ENCODE data around the gene ZFHX3. TPM values are rescaled to one million over a fixed set of nuclear protein-coding genes. Genes with fewer than 3 reads are reported as not detected.

The ZFHX3 gene
- total RNA-seq, 1 donor from 2014 or later: 3.9 TPM

- peak; percentile 56 for ATAC-seq
These were observed 7.0 kb upstream of the ZFHX3 start for GRCh38 chr16:73054813-73055482.

GRCh38 chr16:73054498-73054812 is 6.5 kb upstream of the ZFHX3 start:
- no peak for ATAC-seq

- no peak for ATAC-seq
These were observed 6.2 kb upstream of the ZFHX3 start for GRCh38 chr16:73054125-73054484.

- ATAC-seq: no peak
These were observed 5.6 kb upstream of the ZFHX3 start for GRCh38 chr16:73053364-73054124.

GRCh38 chr16:73053038-73053363 is 5.1 kb upstream of the ZFHX3 start:
- ATAC-seq: no peak

- ATAC-seq: no peak
These were observed 4.6 kb upstream of the ZFHX3 start for GRCh38 chr16:73052576-73052975.

- no peak for ATAC-seq
These were observed 4.0 kb upstream of the ZFHX3 start for GRCh38 chr16:73051961-73052360.

- ATAC-seq: no peak
These were observed 3.3 kb upstream of the ZFHX3 start for GRCh38 chr16:73051226-73051625.

GRCh38 chr16:73050201-73051099 is 2.5 kb upstream of the ZFHX3 start:
- ATAC-seq: no peak

GRCh38 chr16:73049511-73049910 is 1.6 kb upstream of the ZFHX3 start:
- no peak for ATAC-seq

- no peak for ATAC-seq
These were observed 1.2 kb upstream of the ZFHX3 start for GRCh38 chr16:73049091-73049490.

GRCh38 chr16:73048292-73049080 is 558 bp upstream of the ZFHX3 start:
- ATAC-seq: peak; percentile 71

GRCh38 chr16:73047221-73047535 is 750 bp downstream of the ZFHX3 start:
- ATAC-seq: no peak

GRCh38 chr16:73046849-73047214 is 1.1 kb downstream of the ZFHX3 start:
- ATAC-seq: no peak

GRCh38 chr16:73046202-73046848 is 1.6 kb downstream of the ZFHX3 start:
- ATAC-seq: no peak

- ATAC-seq: no peak
These were observed 4.0 kb downstream of the ZFHX3 start for GRCh38 chr16:73043828-73044467.

- no peak for ATAC-seq
These were observed 5.1 kb downstream of the ZFHX3 start for GRCh38 chr16:73042807-73043206.

- ATAC-seq: no peak
These were observed 6.3 kb downstream of the ZFHX3 start for GRCh38 chr16:73041676-73042075.

- no peak for ATAC-seq
These were observed 7.1 kb downstream of the ZFHX3 start for GRCh38 chr16:73040735-73041402.

GRCh38 chr16:73040136-73040535 is 7.8 kb downstream of the ZFHX3 start:
- no peak for ATAC-seq

- ATAC-seq: no peak
These were observed 9.9 kb downstream of the ZFHX3 start for GRCh38 chr16:73037845-73038570.

Measured in esophagus mucosa (tissue), 1 donor.